Bronchial epithelial cell (primary cell): Measurements from ENCODE around the gene TRAPPC3L. TPM values are rescaled to one million over a fixed set of nuclear protein-coding genes. Genes with fewer than 3 reads are reported as not detected.
A peak's percentile ranks its signal among the peaks of the same experiment; 100 is the strongest.

ENCODE experiments used
- DNase-seq: peaks from one replicate; pipeline ENCODE4 v3.0.0-alpha.2; 2010; ENCODE audit warnings: low read depth
- FAIRE-seq: peaks from 2 replicates; lab custom pipeline; 2011; peaks lifted over from hg19 to GRCh38; lab: Jason Lieb, UNC
- H3K27me3 ChIP-seq: 2 replicates; pipeline ENCODE4 v1.5.1; 2011; ENCODE audit warnings: low read length; ENCODE audit not compliant: control insufficient read depth, insufficient read depth
- H3K36me3 ChIP-seq: 2 replicates; pipeline ENCODE4 v1.5.1; 2011; ENCODE audit warnings: low read length; ENCODE audit not compliant: control insufficient read depth, insufficient read depth
- H3K4me3 ChIP-seq: 2 replicates; pipeline ENCODE4 v1.5.1; 2011; ENCODE audit warnings: mild to moderate bottlenecking, low read depth, low read length, control low read depth
- CTCF ChIP-seq: IDR thresholded peaks from 2 replicates; pipeline ENCODE4 v1.5.1; 2011; ENCODE audit warnings: mild to moderate bottlenecking, moderate library complexity, low read length, control low read depth, inconsistent platforms; ENCODE audit not compliant: insufficient read depth, severe bottlenecking
- total RNA-seq: library from RNA; depleted of rRNA; stranded (reverse); fragments of >200 nt; gene quantifications from 2 replicates; pipeline ENCODE4 v1.2.1, GENCODE V29; 2014

The TRAPPC3L gene
- total RNA-seq, 1 donor from 2014 or later = not detected

DNA sequence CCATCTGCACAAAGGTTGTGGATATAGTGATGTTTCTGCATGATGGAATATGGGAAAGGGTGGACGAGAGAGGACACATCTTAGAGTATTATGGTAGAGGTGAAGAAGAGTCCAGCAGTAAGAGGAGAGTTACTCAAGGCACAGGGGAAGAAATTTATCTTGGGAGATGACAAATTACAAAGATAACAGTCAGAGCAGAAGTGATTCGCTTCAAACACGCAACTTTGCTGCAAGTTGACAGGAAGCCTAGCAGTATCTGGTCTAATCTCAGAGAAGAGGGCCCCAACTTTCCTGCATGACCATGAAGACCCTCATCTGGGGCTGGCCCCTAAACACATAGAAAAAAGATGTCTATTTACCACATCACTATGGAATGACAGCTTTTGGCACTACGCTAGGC is 85.6 kb downstream of the TRAPPC3L start:
- Histone ChIP-seq H3K4me3 (no peak overlapping the region), H3K36me3 (no peaks in the 10 kb centered on the region), H3K27me3 (peaks cover 2% of the 10 kb centered on the region)
- DNase-seq = no peak
- no peak for TF ChIP-seq CTCF
- no peak for FAIRE-seq

DNA sequence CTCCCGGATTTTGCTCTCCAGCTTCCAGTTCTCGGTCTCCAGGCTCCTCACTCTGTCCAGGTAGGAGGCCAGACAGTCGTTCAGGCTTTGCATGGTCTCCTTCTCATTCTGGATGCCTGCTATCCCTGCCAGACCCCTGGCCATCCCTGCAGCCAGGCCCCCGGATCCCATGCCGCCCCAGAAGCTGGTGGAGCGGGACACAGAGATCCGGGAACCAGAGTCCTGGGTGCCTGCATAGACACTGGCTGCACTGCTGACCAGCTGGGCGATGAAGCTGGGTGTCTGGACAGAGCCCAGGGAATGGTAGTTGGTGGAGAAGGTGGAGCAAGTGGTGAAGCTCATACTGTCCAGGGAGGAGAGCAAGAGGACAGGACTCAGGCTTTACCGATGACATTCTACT is 87.2 kb downstream of the TRAPPC3L start:
- no peak overlapping the region for H3K4me3 ChIP-seq
- FAIRE-seq (no peak), DNase-seq (no peak)
- H3K36me3 ChIP-seq = no peaks in the 10 kb centered on the region
- H3K27me3 ChIP-seq = peaks cover 2% of the 10 kb centered on the region
- no peak for TF ChIP-seq CTCF

- DNase-seq (no peak), FAIRE-seq (no peak)
- Histone ChIP-seq H3K27me3 (peaks cover 2% of the 10 kb centered on the region), H3K36me3 (no peaks in the 10 kb centered on the region), H3K4me3 (no peak overlapping the region)
- no peak for TF ChIP-seq CTCF
Measured at GRCh38 chr6:116456927-116457326, 88.6 kb downstream of the TRAPPC3L start.

- no peak for FAIRE-seq
- TF ChIP-seq CTCF = no peak
Measured at GRCh38 chr6:116456106-116456505, 89.4 kb downstream of the TRAPPC3L start.

DNA sequence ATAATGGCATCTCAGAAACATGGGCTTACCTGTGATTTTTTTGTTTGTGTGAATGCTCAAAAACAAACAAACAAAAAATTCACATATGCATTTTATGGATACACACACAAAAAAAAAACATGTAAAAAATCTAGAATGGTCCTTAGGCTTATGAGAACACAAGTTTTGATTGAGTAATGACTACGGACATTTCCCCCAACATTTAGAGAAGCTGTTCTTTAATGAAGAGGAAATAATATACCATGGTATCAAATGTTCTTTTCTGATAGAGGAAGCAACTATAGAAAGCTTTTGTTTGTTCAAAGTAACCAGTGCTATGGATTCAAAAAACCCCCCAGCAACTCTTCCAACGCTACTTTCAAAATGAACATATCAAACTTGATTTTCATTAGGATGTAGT is 93.0 kb downstream of the TRAPPC3L start:
- H3K36me3 ChIP-seq = no peaks in the 10 kb centered on the region
- no peak for TF ChIP-seq CTCF

More at GRCh38 chr6:116456106-116456505, 89.4 kb downstream of the TRAPPC3L start:
- H3K4me3 ChIP-seq = no peak overlapping the region
- no peaks in the 10 kb centered on the region for H3K36me3 ChIP-seq
- H3K27me3 ChIP-seq = peaks cover 2% of the 10 kb centered on the region
- DNase-seq = no peak

GRCh38 chr6:116451916-116452315 is 93.6 kb downstream of the TRAPPC3L start:
- no peak overlapping the region for H3K4me3 ChIP-seq

More for the DNA sequence above, 93.0 kb downstream of the TRAPPC3L start:
- no peak for FAIRE-seq
- no peak for DNase-seq
- no peak overlapping the region for H3K4me3 ChIP-seq
- H3K27me3 ChIP-seq = no peaks in the 10 kb centered on the region

More at GRCh38 chr6:116451916-116452315, 93.6 kb downstream of the TRAPPC3L start:
- Histone ChIP-seq H3K27me3 (no peaks in the 10 kb centered on the region), H3K36me3 (no peaks in the 10 kb centered on the region)
- no peak for FAIRE-seq
- DNase-seq = peak; percentile 61
- TF ChIP-seq CTCF = no peak
